Choroid plexus epithelial cell (primary cell): ENCODE data around the gene SEMA4A.

Source experiments
- DNase-seq: peaks from one replicate; pipeline ENCODE4 v3.0.0-alpha.2; 2010; ENCODE audit warnings: low read depth
- H3K4me3 ChIP-seq: 2 replicates; pipeline ENCODE4 v1.5.1; 2011; ENCODE audit warnings: low read depth, mild to moderate bottlenecking, control low read depth, low read length, moderate library complexity
- TF ChIP-seq, protein P1 (sequence below): conservative IDR thresholded peaks from 2 replicates; pipeline ENCODE4 v1.5.1; 2011; ENCODE audit warnings: low read depth, mild to moderate bottlenecking, control low read depth, inconsistent platforms, low read length, moderate library complexity

SEMA4A gene

DNA sequence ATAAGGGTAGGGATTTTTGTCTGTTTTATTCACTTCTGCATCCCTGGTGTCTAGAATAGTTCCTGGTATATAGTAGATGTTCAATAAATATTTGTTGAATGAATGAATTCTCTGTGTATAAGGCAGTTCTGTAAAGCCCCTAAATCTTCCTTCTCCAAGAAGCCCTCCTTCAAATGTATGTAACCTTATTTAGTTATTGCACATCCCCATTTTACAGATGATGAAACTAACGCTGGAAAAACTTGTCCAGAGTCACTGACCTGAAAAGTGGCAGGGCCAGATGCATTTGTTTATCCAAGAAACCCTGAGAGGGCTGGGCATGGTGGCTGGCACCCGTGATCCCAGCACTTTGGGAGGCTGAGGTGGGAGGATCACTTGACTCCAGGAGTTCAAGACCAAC, 43.1 kb upstream of the SEMA4A start:
- TF ChIP-seq, protein P1, sequence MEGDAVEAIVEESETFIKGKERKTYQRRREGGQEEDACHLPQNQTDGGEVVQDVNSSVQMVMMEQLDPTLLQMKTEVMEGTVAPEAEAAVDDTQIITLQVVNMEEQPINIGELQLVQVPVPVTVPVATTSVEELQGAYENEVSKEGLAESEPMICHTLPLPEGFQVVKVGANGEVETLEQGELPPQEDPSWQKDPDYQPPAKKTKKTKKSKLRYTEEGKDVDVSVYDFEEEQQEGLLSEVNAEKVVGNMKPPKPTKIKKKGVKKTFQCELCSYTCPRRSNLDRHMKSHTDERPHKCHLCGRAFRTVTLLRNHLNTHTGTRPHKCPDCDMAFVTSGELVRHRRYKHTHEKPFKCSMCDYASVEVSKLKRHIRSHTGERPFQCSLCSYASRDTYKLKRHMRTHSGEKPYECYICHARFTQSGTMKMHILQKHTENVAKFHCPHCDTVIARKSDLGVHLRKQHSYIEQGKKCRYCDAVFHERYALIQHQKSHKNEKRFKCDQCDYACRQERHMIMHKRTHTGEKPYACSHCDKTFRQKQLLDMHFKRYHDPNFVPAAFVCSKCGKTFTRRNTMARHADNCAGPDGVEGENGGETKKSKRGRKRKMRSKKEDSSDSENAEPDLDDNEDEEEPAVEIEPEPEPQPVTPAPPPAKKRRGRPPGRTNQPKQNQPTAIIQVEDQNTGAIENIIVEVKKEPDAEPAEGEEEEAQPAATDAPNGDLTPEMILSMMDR = no peak
- no peak overlapping the region for H3K4me3 ChIP-seq
- no peak for DNase-seq

DNA sequence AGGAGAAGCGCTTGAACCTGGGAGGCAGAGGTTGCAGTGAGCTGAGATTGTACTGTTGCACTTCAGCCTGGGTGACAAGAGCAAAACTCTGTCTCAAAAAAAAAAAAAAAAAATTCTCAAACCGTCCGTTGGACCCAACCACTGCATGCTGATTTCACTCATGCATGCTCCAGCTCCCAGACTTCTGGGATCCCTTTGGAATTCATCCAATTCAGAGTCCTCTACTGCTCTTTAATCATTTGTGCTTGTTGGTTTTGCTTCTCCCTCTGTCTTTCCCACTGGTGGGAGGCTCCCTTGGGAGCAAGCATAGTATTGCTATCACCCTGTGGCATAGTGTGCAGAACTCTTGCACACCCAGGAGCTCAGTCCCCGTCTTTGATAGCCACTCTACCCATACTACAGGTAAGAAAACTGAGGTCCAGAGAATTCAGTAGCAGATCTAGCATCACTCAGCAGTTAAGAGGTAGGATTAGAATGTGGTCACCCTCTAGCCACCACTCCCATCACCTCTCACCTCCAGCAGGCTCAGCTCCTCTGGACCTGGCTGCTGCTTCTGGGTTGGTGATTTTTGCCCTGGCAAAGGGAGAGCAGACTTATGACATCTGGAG, 41.9 kb upstream of the SEMA4A start:
- DNase-seq = no peak
- TF ChIP-seq, protein P1 = no peak
- no peak overlapping the region for H3K4me3 ChIP-seq

DNA sequence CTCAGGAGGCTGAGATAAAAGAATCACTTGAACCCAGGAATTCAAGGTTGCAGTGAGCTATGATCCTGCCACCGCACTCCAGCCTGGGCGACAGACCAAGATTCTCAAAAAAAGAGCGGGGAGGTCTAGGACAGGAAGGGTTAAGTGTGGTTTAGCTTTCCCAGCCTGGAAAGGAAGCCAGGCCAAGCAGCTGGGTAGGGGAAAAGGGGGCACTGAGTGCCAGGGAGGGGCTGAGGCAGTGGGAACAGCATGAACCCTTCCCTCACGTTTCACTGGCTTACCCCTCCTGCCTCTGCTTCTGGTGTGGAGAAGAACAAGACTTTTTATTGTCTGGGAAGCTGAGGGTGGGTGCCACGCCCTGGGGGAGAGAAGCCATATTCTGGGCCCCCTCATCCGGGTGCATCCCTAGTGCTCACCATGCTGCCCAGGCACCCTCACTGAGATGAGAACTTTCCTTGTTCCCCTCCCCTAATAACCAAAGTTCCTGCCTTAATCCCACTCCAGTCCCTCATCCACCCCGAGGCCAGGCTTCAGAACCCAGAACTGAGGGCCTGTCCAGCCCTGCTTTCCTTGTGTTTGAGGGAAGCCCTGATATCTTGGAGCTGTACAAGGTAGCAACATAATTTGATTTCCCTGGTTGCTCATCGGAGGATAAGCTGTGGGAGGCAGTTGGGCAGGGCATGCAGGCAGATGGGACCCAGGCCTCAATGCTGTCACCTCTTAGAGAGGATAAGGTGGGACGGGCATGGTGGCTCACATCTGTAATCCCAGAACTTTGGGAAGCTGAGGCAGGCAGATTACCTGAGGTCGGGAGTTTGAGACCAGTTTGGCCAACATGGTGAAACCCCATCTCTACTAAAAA, 40.9 kb upstream of the SEMA4A start:
- no peak overlapping the region for H3K4me3 ChIP-seq
- TF ChIP-seq, protein P1 = no peak
- no peak for DNase-seq

DNA sequence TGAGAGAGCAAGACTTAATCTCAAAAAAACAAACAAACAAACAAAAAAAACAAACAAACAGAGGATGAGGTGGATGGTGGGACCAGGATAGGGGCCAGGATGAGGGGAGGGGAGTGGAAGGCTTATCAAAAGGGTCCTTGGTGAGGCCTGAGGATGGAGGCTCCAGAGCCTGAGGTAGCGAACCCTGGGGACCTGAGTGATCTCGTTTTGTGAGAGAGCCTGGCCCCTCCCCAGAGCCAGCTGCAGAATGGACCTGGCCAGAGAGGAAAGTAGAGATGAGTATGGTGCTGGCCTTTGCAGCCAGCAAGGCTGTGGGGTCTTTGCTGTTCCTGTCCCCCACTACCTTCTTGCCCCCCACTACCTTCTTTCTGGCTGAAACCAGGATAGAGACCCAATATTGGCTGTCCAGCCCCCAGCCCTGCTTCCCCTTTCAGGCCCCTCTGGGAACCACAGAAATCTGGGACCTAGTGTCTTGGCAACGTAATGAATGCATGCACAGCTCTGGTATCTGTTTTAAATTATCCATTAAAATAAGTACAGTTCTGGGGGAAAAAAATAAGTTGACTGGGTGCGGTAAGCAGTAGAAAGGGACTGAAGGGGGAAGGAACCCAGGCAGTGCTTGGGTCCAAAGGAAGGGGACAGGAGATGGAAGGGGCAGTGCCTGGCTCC, 40.0 kb upstream of the SEMA4A start:
- no peak for DNase-seq
- no peak overlapping the region for H3K4me3 ChIP-seq
- TF ChIP-seq, protein P1 = no peak

DNA sequence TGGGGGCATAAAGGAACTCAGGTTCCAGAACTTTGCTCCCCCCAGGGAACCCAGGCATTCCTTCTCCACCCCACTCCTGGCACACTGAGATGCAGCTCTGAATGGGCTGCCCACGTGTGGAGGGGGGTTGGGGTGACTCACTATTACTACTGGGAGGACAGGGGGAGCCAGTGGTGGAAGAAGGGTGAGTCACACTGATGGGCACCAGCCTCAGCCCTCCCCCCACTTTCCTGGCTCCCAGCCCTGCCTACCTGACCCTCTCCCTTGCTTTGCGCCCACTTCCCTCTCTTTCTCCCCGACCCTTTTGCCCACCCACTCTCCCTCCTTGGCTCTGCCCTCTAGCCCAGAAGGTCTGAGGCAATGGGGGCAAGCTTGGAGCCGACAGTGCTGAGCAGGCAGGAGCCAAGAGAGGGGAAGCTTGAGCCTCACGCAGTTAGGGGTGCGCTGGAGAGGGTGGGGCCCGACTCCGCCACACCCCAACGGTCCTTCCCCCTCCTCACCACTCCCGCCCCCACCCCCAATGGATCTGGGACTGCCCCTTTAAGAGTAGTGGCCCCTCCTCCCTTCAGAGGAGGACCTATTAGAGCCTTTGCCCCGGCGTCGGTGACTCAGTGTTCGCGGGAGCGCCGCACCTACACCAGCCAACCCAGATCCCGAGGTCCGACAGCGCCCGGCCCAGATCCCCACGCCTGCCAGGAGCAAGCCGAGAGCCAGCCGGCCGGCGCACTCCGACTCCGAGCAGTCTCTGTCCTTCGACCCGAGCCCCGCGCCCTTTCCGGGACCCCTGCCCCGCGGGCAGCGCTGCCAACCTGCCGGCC, 39.1 kb upstream of the SEMA4A start, which contains the start of gene LMNA:
TSS of gene LMNA (plus strand) at position 611 of the 818 bp plus-strand sequence. CDS start 208 bp downstream, outside the sequence.
- peak; percentile 93 for DNase-seq
- TF ChIP-seq, protein P1 = no peak
- peak within 1 kb of the TSS; percentile 99 for H3K4me3 ChIP-seq

DNA sequence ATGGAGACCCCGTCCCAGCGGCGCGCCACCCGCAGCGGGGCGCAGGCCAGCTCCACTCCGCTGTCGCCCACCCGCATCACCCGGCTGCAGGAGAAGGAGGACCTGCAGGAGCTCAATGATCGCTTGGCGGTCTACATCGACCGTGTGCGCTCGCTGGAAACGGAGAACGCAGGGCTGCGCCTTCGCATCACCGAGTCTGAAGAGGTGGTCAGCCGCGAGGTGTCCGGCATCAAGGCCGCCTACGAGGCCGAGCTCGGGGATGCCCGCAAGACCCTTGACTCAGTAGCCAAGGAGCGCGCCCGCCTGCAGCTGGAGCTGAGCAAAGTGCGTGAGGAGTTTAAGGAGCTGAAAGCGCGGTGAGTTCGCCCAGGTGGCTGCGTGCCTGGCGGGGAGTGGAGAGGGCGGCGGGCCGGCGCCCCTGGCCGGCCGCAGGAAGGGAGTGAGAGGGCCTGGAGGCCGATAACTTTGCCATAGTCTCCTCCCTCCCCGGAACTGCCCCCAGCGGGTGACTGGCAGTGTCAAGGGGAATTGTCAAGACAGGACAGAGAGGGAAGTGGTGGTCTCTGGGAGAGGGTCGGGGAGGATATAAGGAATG, 38.4 kb upstream of the SEMA4A start:
- TF ChIP-seq, protein P1 = no peak
- peak overlapping the region; percentile 99 for H3K4me3 ChIP-seq
- no peak for DNase-seq
